Endothelial cell of umbilical vein (primary cell): Measurements from ENCODE around the gene TOX2.

Experiments
- CTCF ChIP-seq, 2 donors: IDR thresholded peaks; 1 replicate in 1 of 2; 2 replicates in 1 of 2; pipeline ENCODE4 v1.5.1; 2011; ENCODE audit warnings: low read length in 2 of 2, mild to moderate bottlenecking in 2 of 2, moderate library complexity in 2 of 2, control low read depth in 1 of 2, inconsistent platforms in 1 of 2, low read depth in 1 of 2; ENCODE audit not compliant: insufficient read depth in 1 of 2; ENCODE audit errors: extremely low read depth in 1 of 2
- EZH2 ChIP-seq: IDR thresholded peaks from 2 replicates; pipeline ENCODE4 v1.6.1; 2012; ENCODE audit warnings: borderline replicate concordance, low read depth, mild to moderate bottlenecking, moderate library complexity, low read length, inconsistent platforms; ENCODE audit not compliant: severe bottlenecking
- POLR2A ChIP-seq: IDR thresholded peaks from 2 replicates; pipeline ENCODE4 v1.6.1; 2012; ENCODE audit warnings: low read depth, mild to moderate bottlenecking, control low read depth, low read length

- TF ChIP-seq POLR2A (no peak), CTCF (IDR thresholded peaks at IDR 0.05; ENCODE audit: extremely low read depth in 1 of 2, insufficient read depth in 1 of 2, low read depth in 1 of 2, low read length in 2 of 2) (no peak), EZH2 (no peak)
Measured at GRCh38 chr20:43977252-43977651, 62.6 kb downstream of the TOX2 start.
